Neutrophil (primary cell): ENCODE results near the gene KCNJ1.

Experiments used
- H3K27ac ChIP-seq: fragments of 200-600 bp; sonication (generic); 2 replicates; pipeline ENCODE4 v1.5.1; 2016; ENCODE audit warnings: mild to moderate bottlenecking, moderate library complexity
- H3K27me3 ChIP-seq: fragments of 200-600 bp; sonication (generic); 2 replicates; pipeline ENCODE4 v1.6.0; 2016; ENCODE audit warnings: mild to moderate bottlenecking
- H3K36me3 ChIP-seq: fragments of 200-600 bp; sonication (generic); 2 replicates; pipeline ENCODE4 v1.5.1; 2017
- H3K4me1 ChIP-seq, 2 experiments: fragments of 200-600 bp in 1 of 2; sonication (generic) in 1 of 2; 1 replicate in 1 of 2; 2 replicates in 1 of 2; pipeline versions ENCODE4 v1.5.1 to v1.6.1; 2013 to 2016; ENCODE audit warnings: low read depth in 1 of 2, low read length in 1 of 2, mild to moderate bottlenecking in 1 of 2, moderate library complexity in 1 of 2; ENCODE audit not compliant: control insufficient read depth in 1 of 2, insufficient read depth in 1 of 2
- H3K4me3 ChIP-seq, 2 experiments: fragments of 200-600 bp in 1 of 2; sonication (generic) in 1 of 2; 1 replicate in 1 of 2; 2 replicates in 1 of 2; pipeline ENCODE4 v1.5.1; 2013 to 2016; ENCODE audit warnings: low read depth in 1 of 2, low read length in 1 of 2, mild to moderate bottlenecking in 1 of 2, moderate library complexity in 1 of 2
- H3K9me3 ChIP-seq: fragments of 200-600 bp; sonication (generic); 2 replicates; pipeline ENCODE4 v1.5.1; 2016
- CTCF ChIP-seq: fragments of 200-600 bp; sonication (generic); IDR thresholded peaks from 2 replicates; pipeline ENCODE4 v1.5.1; 2016; ENCODE audit warnings: antibody characterized with exemption

KCNJ1 gene

GRCh38 chr11:128852327-128853023 is 14.6 kb downstream of the KCNJ1 start:
- no peak for TF ChIP-seq CTCF
- H3K9me3 ChIP-seq = no peaks in the 10 kb centered on the region
- H3K4me1 ChIP-seq = no peaks in the 10 kb centered on the region
- H3K27me3 ChIP-seq = peaks cover 5% of the 10 kb centered on the region
- H3K36me3 ChIP-seq = no peaks in the 10 kb centered on the region
- no peak overlapping the region for H3K27ac ChIP-seq
- H3K4me3 ChIP-seq = no peak overlapping the region

- no peak overlapping the region for H3K27ac ChIP-seq
- peaks cover 5% of the 10 kb centered on the region for H3K27me3 ChIP-seq
- no peaks in the 10 kb centered on the region for H3K9me3 ChIP-seq
- no peak overlapping the region for H3K4me3 ChIP-seq
- H3K4me1 ChIP-seq = no peaks in the 10 kb centered on the region
- H3K36me3 ChIP-seq = no peaks in the 10 kb centered on the region
- TF ChIP-seq CTCF = peak; percentile 56
Observed at GRCh38 chr11:128848815-128849455, 18.2 kb downstream of the KCNJ1 start.

GRCh38 chr11:128846985-128847384 is 20.1 kb downstream of the KCNJ1 start:
- Histone ChIP-seq H3K27ac (no peak overlapping the region), H3K4me3 (no peak overlapping the region), H3K36me3 (no peaks in the 10 kb centered on the region), H3K4me1 (no peaks in the 10 kb centered on the region), H3K9me3 (no peaks in the 10 kb centered on the region), H3K27me3 (no peaks in the 10 kb centered on the region)
- TF ChIP-seq CTCF = no peak

- H3K27ac ChIP-seq = no peak overlapping the region
Observed at GRCh38 chr11:128845334-128845780, 21.7 kb downstream of the KCNJ1 start.

GRCh38 chr11:128843198-128843785 is 23.8 kb downstream of the KCNJ1 start:
- Histone ChIP-seq H3K4me3 (no peak overlapping the region), H3K9me3 (no peaks in the 10 kb centered on the region), H3K27ac (no peak overlapping the region), H3K27me3 (no peaks in the 10 kb centered on the region), H3K36me3 (no peaks in the 10 kb centered on the region), H3K4me1 (no peaks in the 10 kb centered on the region)
- no peak for TF ChIP-seq CTCF

More at GRCh38 chr11:128845334-128845780, 21.7 kb downstream of the KCNJ1 start:
- Histone ChIP-seq H3K4me3 (no peak overlapping the region), H3K36me3 (no peaks in the 10 kb centered on the region), H3K27me3 (no peaks in the 10 kb centered on the region), H3K9me3 (no peaks in the 10 kb centered on the region), H3K4me1 (no peaks in the 10 kb centered on the region)
- TF ChIP-seq CTCF = no peak
